IMR-90 (cell line): Measurements from ENCODE around the gene SERPIND1. TPM values are rescaled to one million over a fixed set of nuclear protein-coding genes. Genes with fewer than 3 reads are reported as not detected.

Experiments used
- ATAC-seq: fragments of 200-7000 bp; cut with Tn5 transposase; 2 replicates; pipeline ENCODE4 v1.9.1; 2020; ENCODE audit warnings: low read depth, mild to moderate bottlenecking, moderate library complexity
- BruUV-seq: library from RNA; stranded (reverse); fragments of 400-500 nt; replicated peaks from 2 replicates; lab custom pipeline; 2021; lab: Mats Ljungman, UMichigan
- CTCF ChIA-PET: fragments of 300-600 bp; formaldehyde crosslinking; extraction: SDS; loops from one replicate; lab custom pipeline; 2021; ENCODE audit warnings: antibody characterized with exemption; lab: Yijun Ruan, JAX
- POLR2A ChIA-PET: fragments of 300-600 bp; sonication (Branson Sonifier 250); formaldehyde crosslinking; loops from one replicate; lab custom pipeline; 2022; ENCODE audit warnings: antibody characterized with exemption; ENCODE audit not compliant: unreplicated experiment; lab: Charles Lee
- DNase-seq: peaks from one replicate; pipeline ENCODE4 v3.0.0; 2013
- H2AFZ ChIP-seq: replicated peaks from 2 replicates; pipeline ENCODE3; 2013; ENCODE audit warnings: low read length, mild to moderate bottlenecking; ENCODE audit not compliant: poor library complexity
- H2AK5ac ChIP-seq: 2 replicates; pipeline ENCODE4 v1.6.1; 2013; ENCODE audit warnings: low read depth, low read length, inconsistent platforms
- H2AK9ac ChIP-seq: replicated peaks from 2 replicates; pipeline ENCODE3; 2013; ENCODE audit warnings: mild to moderate bottlenecking, low read depth, low read length, moderate library complexity; ENCODE audit not compliant: poor library complexity
- H2BK120ac ChIP-seq: 2 replicates; pipeline ENCODE4 v1.6.1; 2013; ENCODE audit warnings: low read depth, low read length, inconsistent platforms
- H2BK15ac ChIP-seq: 3 replicates; pipeline ENCODE4 v1.6.1; 2013; ENCODE audit warnings: low read depth, low read length, inconsistent platforms
- H2BK20ac ChIP-seq: 2 replicates; pipeline ENCODE4 v1.6.1; 2013; ENCODE audit warnings: low read depth, mild to moderate bottlenecking, inconsistent platforms, low read length, moderate library complexity
- H2BK5ac ChIP-seq: 2 replicates; pipeline ENCODE4 v1.6.1; 2013; ENCODE audit warnings: mild to moderate bottlenecking, low read depth, low read length, inconsistent platforms; ENCODE audit not compliant: poor library complexity, severe bottlenecking
- H3K14ac ChIP-seq: replicated peaks from 2 replicates; pipeline ENCODE4 v1.6.1; 2013; ENCODE audit warnings: low read depth, low read length, inconsistent platforms
- H3K18ac ChIP-seq: 2 replicates; pipeline ENCODE4 v1.6.1; 2013; ENCODE audit warnings: low read depth, low read length, control low read depth
- H3K23ac ChIP-seq: 2 replicates; pipeline ENCODE4 v1.6.1; 2013; ENCODE audit warnings: low read depth, low read length, inconsistent platforms
- H3K27ac ChIP-seq: 2 replicates; pipeline ENCODE4 v1.5.1; 2013; ENCODE audit warnings: mild to moderate bottlenecking, control low read depth, low read length; ENCODE audit not compliant: insufficient read depth
- H3K27me3 ChIP-seq: 2 replicates; pipeline ENCODE4 v1.6.1; 2013; ENCODE audit warnings: low read length; ENCODE audit not compliant: control insufficient read depth, insufficient read depth
- H3K36me3 ChIP-seq: 2 replicates; pipeline ENCODE4 v1.6.1; 2013; ENCODE audit warnings: low read length, mixed read lengths; ENCODE audit not compliant: control insufficient read depth, insufficient read depth
- H3K4ac ChIP-seq: 2 replicates; pipeline ENCODE4 v1.6.1; 2013; ENCODE audit warnings: low read depth, low read length, inconsistent platforms
- H3K4me1 ChIP-seq: 2 replicates; pipeline ENCODE4 v1.6.1; 2013; ENCODE audit warnings: low read length, mixed read lengths; ENCODE audit not compliant: control insufficient read depth, insufficient read depth
- H3K4me2 ChIP-seq: 2 replicates; pipeline ENCODE4 v1.6.1; 2013; ENCODE audit warnings: low read depth, mild to moderate bottlenecking, control low read depth, low read length, moderate library complexity
- H3K4me3 ChIP-seq: 2 replicates; pipeline ENCODE4 v1.5.1; 2013; ENCODE audit warnings: low read depth, mild to moderate bottlenecking, control low read depth, low read length, moderate library complexity; ENCODE audit not compliant: insufficient read depth
- H3K56ac ChIP-seq: 2 replicates; pipeline ENCODE4 v1.6.1; 2013; ENCODE audit warnings: low read length, inconsistent platforms; ENCODE audit not compliant: insufficient read depth; ENCODE audit errors: extremely low read depth
- H3K79me1 ChIP-seq, 2 experiments: 2 replicates each; pipeline ENCODE4 v1.6.1; 2013; ENCODE audit warnings: low read length in 2 of 2, inconsistent platforms in 1 of 2, low read depth in 1 of 2
- H3K9ac ChIP-seq: 2 replicates; pipeline ENCODE4 v1.6.1; 2013; ENCODE audit warnings: low read depth, low read length, control low read depth
- H3K9me1 ChIP-seq: 2 replicates; pipeline ENCODE4 v1.6.1; 2013; ENCODE audit warnings: low read length, inconsistent platforms; ENCODE audit not compliant: insufficient read depth
- H3K9me3 ChIP-seq: 2 replicates; pipeline ENCODE4 v1.6.1; 2013; ENCODE audit warnings: low read length; ENCODE audit not compliant: control insufficient read depth, insufficient read depth
- H4K20me1 ChIP-seq: 2 replicates; pipeline ENCODE4 v1.6.1; 2013; ENCODE audit warnings: low read length, inconsistent platforms; ENCODE audit not compliant: insufficient read depth
- H4K5ac ChIP-seq: 2 replicates; pipeline ENCODE4 v1.6.1; 2013; ENCODE audit warnings: mild to moderate bottlenecking, low read depth, low read length, control low read depth
- H4K8ac ChIP-seq, 2 experiments: 2 replicates each; pipeline ENCODE4 v1.6.1; 2013; ENCODE audit warnings: low read depth in 2 of 2, low read length in 2 of 2, control low read depth in 1 of 2, inconsistent platforms in 1 of 2
- H4K91ac ChIP-seq: 2 replicates; pipeline ENCODE4 v1.6.1; 2013; ENCODE audit warnings: low read depth, low read length, inconsistent platforms; ENCODE audit not compliant: insufficient read depth
- BHLHE40 ChIP-seq: fragments of 150-350 bp; IDR thresholded peaks from 2 replicates; pipeline ENCODE4 v1.6.1; 2016; ENCODE audit warnings: mild to moderate bottlenecking, low read depth, low read length
- CEBPB ChIP-seq: IDR thresholded peaks from 2 replicates; pipeline ENCODE4 v1.6.1; 2012; ENCODE audit warnings: low read depth, low read length, improper control_type of control experiment
- CHD1 ChIP-seq: IDR thresholded peaks from 2 replicates; pipeline ENCODE4 v1.6.1; 2012; ENCODE audit warnings: low read depth, low read length, improper control_type of control experiment
- MAFK ChIP-seq: IDR thresholded peaks from 2 replicates; pipeline ENCODE4 v1.6.1; 2012; ENCODE audit warnings: low read depth, low read length, improper control_type of control experiment
- MAZ ChIP-seq: IDR thresholded peaks from 2 replicates; pipeline ENCODE4 v1.6.1; 2012; ENCODE audit warnings: low read depth, mild to moderate bottlenecking, low read length, improper control_type of control experiment, moderate library complexity, borderline replicate concordance
- NFE2L2 ChIP-seq: fragments of 150-350 bp; IDR thresholded peaks from 2 replicates; pipeline ENCODE4 v1.6.1; 2016; ENCODE audit warnings: low read depth, mild to moderate bottlenecking, low read length
- POLR2A ChIP-seq: IDR thresholded peaks from 2 replicates; pipeline ENCODE4 v1.6.1; 2012; ENCODE audit warnings: mild to moderate bottlenecking, low read depth, low read length
- RAD21 ChIP-seq: IDR thresholded peaks from 2 replicates; pipeline ENCODE4 v1.6.1; 2012; ENCODE audit warnings: low read length, improper control_type of control experiment
- RCOR1 ChIP-seq: IDR thresholded peaks from 2 replicates; pipeline ENCODE4 v1.6.1; 2012; ENCODE audit warnings: mild to moderate bottlenecking, low read length, improper control_type of control experiment; ENCODE audit not compliant: insufficient replicate concordance
- RFX5 ChIP-seq: IDR thresholded peaks from 2 replicates; pipeline ENCODE4 v1.8.0; 2012; ENCODE audit warnings: low read depth, mild to moderate bottlenecking, low read length, moderate library complexity
- SMC3 ChIP-seq: fragments of 150-350 bp; IDR thresholded peaks from 2 replicates; pipeline ENCODE4 v1.6.1; 2016; ENCODE audit warnings: low read depth, mild to moderate bottlenecking, antibody characterized with exemption, low read length, moderate library complexity
- WGBS, 2 experiments: methylation state at CpG; one replicate each; pipeline versions ENCODE4 v1.1.5 to v1.1.7; 2013; ENCODE audit warnings: missing lambda C conversion rate in 2 of 2; ENCODE audit not compliant: insufficient read length in 1 of 2; ENCODE audit errors: extremely low coverage in 2 of 2; 5-methylcytosine and 5-hydroxymethylcytosine counted together
- dilution Hi-C: fragments of 300-500 bp; cut with HindIII; formaldehyde crosslinking; loops from one replicate; pipeline ENCODE4 v1.14.3; 2018; ENCODE audit warnings: low sequenced_read_pairs; ENCODE audit not compliant: unreplicated experiment
- in situ Hi-C: fragments of 300-500 bp; cut with MboI; formaldehyde crosslinking; loops from 3 replicates; pipeline ENCODE4 v1.14.3; 2019; ENCODE audit warnings: low sequenced_read_pairs, inconsistent platforms, mixed read lengths
- intact Hi-C: fragments of 100-400 bp; cut with micrococcal nuclease; formaldehyde crosslinking; loops from 2 replicates; pipeline ENCODE4 v1.10.0; 2022
- polyA plus RNA-seq, 3 experiments: library from polyadenylated mRNA; depleted of rRNA; stranded (reverse); fragments of >200 nt; gene quantifications; 2 replicates each; pipeline ENCODE4 v1.2.3, GENCODE V29; 2012; ENCODE audit warnings: low replicate concordance in 1 of 3
- total RNA-seq: library from RNA; depleted of rRNA; stranded (reverse); fragments of >200 nt; gene quantifications from 2 replicates; pipeline ENCODE4 v1.2.3, GENCODE V29; 2012
- TF ChIP-seq, protein P1 (sequence below): fragments of 150-350 bp; IDR thresholded peaks from 2 replicates; pipeline ENCODE4 v1.6.1; 2017; ENCODE audit warnings: mild to moderate bottlenecking, antibody characterized with exemption, low read length, low read depth
- TF ChIP-seq, protein P2 (sequence below): conservative IDR thresholded peaks from 2 replicates; pipeline ENCODE4 v1.5.1; 2012; ENCODE audit warnings: mild to moderate bottlenecking, low read depth, low read length, improper control_type of control experiment
- TF ChIP-seq, protein P3 (sequence below): fragments of 150-350 bp; IDR thresholded peaks from 2 replicates; pipeline ENCODE4 v1.6.1; 2016; ENCODE audit warnings: low read depth, mild to moderate bottlenecking, low read length, moderate library complexity, borderline replicate concordance

SERPIND1 gene
- total and polyA plus RNA-seq, 2 of the 4 experiments (the other 2 are of a cell fraction) = 0.12 TPM; not detected in 1

DNA sequence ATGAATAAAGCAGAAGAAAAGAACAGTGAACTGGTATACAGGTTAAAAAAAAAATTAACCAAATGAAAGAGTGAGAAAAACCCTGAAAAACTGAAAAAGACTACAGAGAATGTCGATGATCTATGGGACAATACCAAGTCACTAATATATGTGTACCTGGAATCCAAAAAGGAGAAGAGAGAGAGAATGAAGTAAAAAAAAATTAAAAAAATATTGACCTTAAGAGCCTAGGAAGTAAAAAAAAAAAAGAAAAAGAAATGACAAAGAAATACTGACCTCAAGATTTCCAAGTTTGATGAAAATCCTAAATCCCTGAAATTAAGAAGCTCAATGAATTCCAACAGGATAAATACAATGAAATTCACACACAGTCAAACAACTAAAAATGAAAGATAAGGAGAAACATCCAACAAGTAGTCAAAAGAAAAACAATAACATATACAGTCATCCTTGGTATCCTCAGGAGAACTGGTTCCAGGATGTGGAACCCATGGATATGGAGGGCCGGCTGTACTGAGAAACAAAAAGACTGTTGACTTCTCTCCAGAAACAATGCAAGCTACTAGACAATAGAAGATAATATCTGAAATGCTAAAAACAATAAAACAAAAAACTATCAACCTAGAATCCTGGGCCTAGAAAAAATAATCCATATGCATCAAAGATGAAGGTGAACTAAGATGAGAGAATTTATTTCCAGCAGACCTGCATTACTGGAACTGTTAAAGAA lies 33.5 kb upstream of the SERPIND1 start:
- WGBS, 2 experiments = no CpG with 5 or more reads among the region's 2 CpGs
- no peaks in the 10 kb centered on the region for H3K9me3 ChIP-seq
- H3K56ac ChIP-seq = no peak overlapping the region
- no peak overlapping the region for H3K4me2 ChIP-seq
- intact Hi-C loops = no loop called here
- H3K9me1 ChIP-seq = no peaks in the 10 kb centered on the region
- H4K5ac ChIP-seq = no peak overlapping the region
- no peak overlapping the region for H2BK120ac ChIP-seq
- H3K18ac ChIP-seq = no peak overlapping the region
- BruUV-seq = no TSS peak
- H4K20me1 ChIP-seq = peaks cover 3% of the 10 kb centered on the region; the same call in 1 of the 2 replicates
- H2BK5ac ChIP-seq = no peak overlapping the region
- peaks cover 36% of the 10 kb centered on the region for H3K36me3 ChIP-seq
- H3K4me1 ChIP-seq = no peaks in the 10 kb centered on the region
- H4K8ac ChIP-seq = no peak overlapping the region
- no peak overlapping the region for H3K9ac ChIP-seq
- H3K4me3 ChIP-seq = no peak overlapping the region
- no peak for DNase-seq
- H3K23ac ChIP-seq = no peak overlapping the region
- in situ Hi-C loops = no loop called here
- H3K14ac ChIP-seq = no peak overlapping the region
- no peak overlapping the region for H2AK9ac ChIP-seq
- no peak overlapping the region for H2BK15ac ChIP-seq
- no peak overlapping the region for H2AK5ac ChIP-seq
- no peak for TF ChIP-seq BHLHE40
- no peak for TF ChIP-seq MAZ
- TF ChIP-seq, protein P1, sequence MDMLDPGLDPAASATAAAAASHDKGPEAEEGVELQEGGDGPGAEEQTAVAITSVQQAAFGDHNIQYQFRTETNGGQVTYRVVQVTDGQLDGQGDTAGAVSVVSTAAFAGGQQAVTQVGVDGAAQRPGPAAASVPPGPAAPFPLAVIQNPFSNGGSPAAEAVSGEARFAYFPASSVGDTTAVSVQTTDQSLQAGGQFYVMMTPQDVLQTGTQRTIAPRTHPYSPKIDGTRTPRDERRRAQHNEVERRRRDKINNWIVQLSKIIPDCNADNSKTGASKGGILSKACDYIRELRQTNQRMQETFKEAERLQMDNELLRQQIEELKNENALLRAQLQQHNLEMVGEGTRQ = no peak
- no peak for TF ChIP-seq RCOR1
- TF ChIP-seq SMC3 = no peak
- no peak for TF ChIP-seq CHD1
- TF ChIP-seq POLR2A = no peak
- TF ChIP-seq, protein P2, sequence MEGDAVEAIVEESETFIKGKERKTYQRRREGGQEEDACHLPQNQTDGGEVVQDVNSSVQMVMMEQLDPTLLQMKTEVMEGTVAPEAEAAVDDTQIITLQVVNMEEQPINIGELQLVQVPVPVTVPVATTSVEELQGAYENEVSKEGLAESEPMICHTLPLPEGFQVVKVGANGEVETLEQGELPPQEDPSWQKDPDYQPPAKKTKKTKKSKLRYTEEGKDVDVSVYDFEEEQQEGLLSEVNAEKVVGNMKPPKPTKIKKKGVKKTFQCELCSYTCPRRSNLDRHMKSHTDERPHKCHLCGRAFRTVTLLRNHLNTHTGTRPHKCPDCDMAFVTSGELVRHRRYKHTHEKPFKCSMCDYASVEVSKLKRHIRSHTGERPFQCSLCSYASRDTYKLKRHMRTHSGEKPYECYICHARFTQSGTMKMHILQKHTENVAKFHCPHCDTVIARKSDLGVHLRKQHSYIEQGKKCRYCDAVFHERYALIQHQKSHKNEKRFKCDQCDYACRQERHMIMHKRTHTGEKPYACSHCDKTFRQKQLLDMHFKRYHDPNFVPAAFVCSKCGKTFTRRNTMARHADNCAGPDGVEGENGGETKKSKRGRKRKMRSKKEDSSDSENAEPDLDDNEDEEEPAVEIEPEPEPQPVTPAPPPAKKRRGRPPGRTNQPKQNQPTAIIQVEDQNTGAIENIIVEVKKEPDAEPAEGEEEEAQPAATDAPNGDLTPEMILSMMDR = no peak
- no peak for TF ChIP-seq RFX5
- no peak for TF ChIP-seq NFE2L2
- no peak for TF ChIP-seq MAFK
- no peak for TF ChIP-seq CEBPB
- TF ChIP-seq RAD21 = no peak
- TF ChIP-seq, protein P3, sequence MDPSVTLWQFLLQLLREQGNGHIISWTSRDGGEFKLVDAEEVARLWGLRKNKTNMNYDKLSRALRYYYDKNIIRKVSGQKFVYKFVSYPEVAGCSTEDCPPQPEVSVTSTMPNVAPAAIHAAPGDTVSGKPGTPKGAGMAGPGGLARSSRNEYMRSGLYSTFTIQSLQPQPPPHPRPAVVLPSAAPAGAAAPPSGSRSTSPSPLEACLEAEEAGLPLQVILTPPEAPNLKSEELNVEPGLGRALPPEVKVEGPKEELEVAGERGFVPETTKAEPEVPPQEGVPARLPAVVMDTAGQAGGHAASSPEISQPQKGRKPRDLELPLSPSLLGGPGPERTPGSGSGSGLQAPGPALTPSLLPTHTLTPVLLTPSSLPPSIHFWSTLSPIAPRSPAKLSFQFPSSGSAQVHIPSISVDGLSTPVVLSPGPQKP = no peak
- H3K27ac ChIP-seq = no peak overlapping the region
- no peaks in the 10 kb centered on the region for H3K79me1 ChIP-seq
- ATAC-seq = no peak
- CTCF ChIA-PET = interaction anchor here (1.4 kb wide), 1 partner anchor 10 kb away, joined by 8 read pairs; no protein-coding TSS in a partner anchor
- H3K27me3 ChIP-seq = no peaks in the 10 kb centered on the region
- H4K91ac ChIP-seq = no peak overlapping the region
- no peak overlapping the region for H3K4ac ChIP-seq
- dilution Hi-C loops = no loop called here
- POLR2A ChIA-PET = no interaction called here
- H2BK20ac ChIP-seq = no peak overlapping the region
- H2AFZ ChIP-seq = no peak overlapping the region
